ENCODE data around the gene ARCN1. TPM values are rescaled to one million over a fixed set of nuclear protein-coding genes. Genes with fewer than 3 reads are reported as not detected.

The ARCN1 gene
- 123 TPM for total RNA-seq

DNA sequence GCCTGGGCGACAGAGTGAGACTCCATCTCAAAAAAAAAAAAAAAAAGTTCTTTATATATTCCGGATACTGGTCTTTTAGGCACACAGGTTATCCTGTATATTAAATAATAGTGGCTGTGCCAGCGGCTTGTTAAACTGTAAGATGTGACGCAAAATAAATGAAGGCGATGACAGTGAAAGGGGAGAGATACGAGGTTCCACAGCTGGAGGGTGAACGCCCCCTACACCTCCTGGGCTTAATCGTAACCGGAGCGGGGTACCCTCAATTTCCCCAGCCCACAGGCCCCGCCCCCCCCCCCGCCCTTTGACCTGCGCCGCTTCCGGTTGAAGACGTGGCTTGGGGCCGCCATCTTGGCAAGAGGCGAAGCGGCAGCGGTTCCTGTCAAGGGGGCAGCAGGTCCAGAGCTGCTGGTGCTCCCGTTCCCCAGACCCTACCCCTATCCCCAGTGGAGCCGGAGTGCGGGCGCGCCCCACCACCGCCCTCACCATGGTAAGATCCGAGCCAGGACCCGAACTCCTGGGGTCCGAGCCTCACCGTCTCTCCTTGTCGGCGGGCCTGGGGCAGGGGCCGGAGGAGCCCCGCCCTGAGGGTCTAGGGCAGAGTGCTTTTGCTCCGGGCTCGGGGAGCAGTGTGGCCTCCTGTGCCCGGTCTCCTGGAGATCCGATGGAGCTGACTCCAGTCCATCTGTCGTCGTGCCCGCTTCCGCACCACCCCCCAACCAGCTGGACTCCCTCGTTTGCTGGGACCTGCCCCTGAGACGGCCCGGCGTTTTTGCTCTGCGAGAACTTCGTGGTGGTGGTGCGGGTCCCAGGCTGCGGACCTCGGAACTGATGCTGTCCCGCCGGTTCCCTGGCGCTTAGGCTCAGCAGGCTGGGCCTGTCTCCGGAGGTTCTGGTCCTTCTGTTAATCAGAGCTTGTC is at the start of gene ARCN1:
Gene ARCN1 (plus strand): TSS at position 349 of the 920 bp plus-strand sequence. CDS start 139 bp downstream, at position 488.

GRCh38 chr11:118527109-118527508 is 45.1 kb upstream of the ARCN1 start, which contains the start of gene TTC36:
TSS of gene TTC36 (plus strand) at chr11:118527474. CDS start at chr11:118527495, 21 bp downstream.

DNA sequence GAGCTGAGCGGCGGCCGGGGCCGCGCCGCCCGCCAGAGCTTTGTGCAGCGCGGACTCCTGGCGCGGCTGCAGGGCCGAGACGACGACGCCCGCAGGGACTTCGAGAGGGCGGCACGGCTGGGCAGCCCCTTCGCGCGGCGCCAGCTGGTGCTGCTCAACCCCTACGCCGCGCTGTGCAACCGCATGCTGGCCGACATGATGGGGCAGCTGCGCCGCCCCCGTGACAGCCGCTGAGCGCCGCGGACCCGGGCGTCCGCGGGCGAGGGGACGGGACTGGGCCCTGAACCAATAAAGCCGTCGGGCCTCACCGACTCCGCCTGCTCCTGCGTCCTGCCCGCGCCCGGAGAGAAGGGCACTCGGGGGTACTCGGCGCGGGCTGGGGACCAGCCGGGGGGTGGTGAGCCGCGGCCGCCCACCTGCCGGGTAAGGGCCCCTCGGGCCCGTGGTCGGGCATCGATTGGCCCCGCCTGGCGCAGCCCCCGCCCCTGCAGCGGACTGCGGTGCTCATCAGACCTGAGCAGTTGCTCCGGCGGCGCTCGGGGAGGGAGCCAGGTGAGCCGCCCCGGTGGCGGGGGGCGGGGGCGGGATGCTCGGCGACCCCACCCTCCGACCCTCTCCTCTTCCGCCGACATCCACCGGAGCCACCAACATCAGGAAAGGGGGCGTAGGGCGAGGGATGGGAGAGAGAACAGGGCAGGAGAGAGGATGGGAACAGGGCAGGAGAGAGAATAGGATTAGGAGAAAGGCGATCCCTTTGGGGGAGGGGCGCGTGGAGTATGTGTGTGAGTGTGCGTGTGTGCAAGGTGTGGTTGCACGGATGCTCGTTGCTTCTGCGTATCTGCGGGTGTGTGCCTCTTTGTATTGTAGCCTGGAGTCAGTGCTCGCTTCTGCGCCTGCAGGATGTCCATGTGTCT is 41.3 kb upstream of the ARCN1 start, which contains the start of gene TMEM25:
Gene TMEM25 (plus strand): TSS at position 510 of the 914 bp plus-strand sequence. CDS start 610 bp downstream, outside the sequence.

GRCh38 chr11:118607401-118608359 is 35.5 kb downstream of the ARCN1 start, which contains the start of gene PHLDB1:
TSS of gene PHLDB1 (plus strand) at chr11:118607615. CDS start at chr11:118613837, 6,222 bp downstream.

Other genes starting within 250 kb of the ARCN1 start
- gene CD3D, start 229.7 kb upstream of the ARCN1 start, total RNA-seq = not detected
- 0.88 TPM for gene CD3G, start 228.1 kb upstream of the ARCN1 start, total RNA-seq
- gene UBE4A, start 212.8 kb upstream of the ARCN1 start, total RNA-seq = 46.6 TPM
- gene ATP5MG, start 170.8 kb upstream of the ARCN1 start, total RNA-seq = 27.5 TPM
- gene KMT2A, start 135.9 kb upstream of the ARCN1 start, total RNA-seq = 169 TPM
- gene TTC36, start 44.9 kb upstream of the ARCN1 start, total RNA-seq = 2.5 TPM
- 40.6 TPM for gene TMEM25, start 41.2 kb upstream of the ARCN1 start, total RNA-seq
- 44.9 TPM for gene IFT46, start 6.5 kb upstream of the ARCN1 start, total RNA-seq
- gene PHLDB1, start 35.2 kb downstream of the ARCN1 start, total RNA-seq = 93.2 TPM
- not detected for gene TREH, start 107.2 kb downstream of the ARCN1 start, total RNA-seq
- 293 TPM for gene DDX6, start 218.8 kb downstream of the ARCN1 start, total RNA-seq

Data from camera-type eye (tissue), 1 donor.